Mesendoderm (in vitro differentiated cells): Measurements from ENCODE around the gene STEAP3.

ENCODE experiments used
- DNase-seq: peaks from one replicate; pipeline ENCODE4 v3.0.0; 2013
- H2AK5ac ChIP-seq: 2 replicates; pipeline ENCODE4 v1.6.1; 2013; ENCODE audit warnings: low read length, inconsistent platforms
- H2BK120ac ChIP-seq: 2 replicates; pipeline ENCODE4 v1.6.1; 2013; ENCODE audit warnings: low read depth, mild to moderate bottlenecking, low read length, moderate library complexity, mixed read lengths
- H2BK15ac ChIP-seq: replicated peaks from 2 replicates; pipeline ENCODE4 v1.6.1; 2013; ENCODE audit warnings: low read depth, mild to moderate bottlenecking, moderate library complexity
- H2BK5ac ChIP-seq: 2 replicates; pipeline ENCODE4 v1.6.1; 2013; ENCODE audit warnings: low read length, inconsistent platforms
- H3K18ac ChIP-seq: 2 replicates; pipeline ENCODE4 v1.6.1; 2013; ENCODE audit warnings: mild to moderate bottlenecking, low read length, mixed read lengths
- H3K23ac ChIP-seq: one replicate; pipeline ENCODE4 v1.6.1; 2013; ENCODE audit warnings: low read length
- H3K27ac ChIP-seq: 2 replicates; pipeline ENCODE4 v1.5.1; 2013; ENCODE audit warnings: low read depth, mild to moderate bottlenecking, inconsistent platforms, low read length, moderate library complexity
- H3K27me3 ChIP-seq: 2 replicates; pipeline ENCODE4 v1.6.1; 2013; ENCODE audit warnings: low read length, control low read depth, mild to moderate bottlenecking, inconsistent platforms; ENCODE audit not compliant: insufficient read depth, poor library complexity
- H3K36me3 ChIP-seq: 2 replicates; pipeline ENCODE4 v1.6.1; 2013; ENCODE audit warnings: low read length, inconsistent platforms; ENCODE audit not compliant: control insufficient read depth, insufficient read depth
- H3K4ac ChIP-seq: one replicate; pipeline ENCODE4 v1.6.1; 2013; ENCODE audit warnings: low read depth, mild to moderate bottlenecking, low read length, moderate library complexity
- H3K4me1 ChIP-seq: 2 replicates; pipeline ENCODE4 v1.6.1; 2013; ENCODE audit warnings: low read depth, low read length, inconsistent platforms; ENCODE audit not compliant: control insufficient read depth
- H3K4me2 ChIP-seq: 2 replicates; pipeline ENCODE4 v1.6.1; 2013; ENCODE audit warnings: low read length
- H3K4me3 ChIP-seq: 2 replicates; pipeline ENCODE4 v1.5.1; 2013; ENCODE audit warnings: mild to moderate bottlenecking, low read length
- H3K56ac ChIP-seq: one replicate; pipeline ENCODE4 v1.6.1; 2013; ENCODE audit warnings: low read length
- H3K79me1 ChIP-seq: 2 replicates; pipeline ENCODE4 v1.6.1; 2013; ENCODE audit warnings: low read length, inconsistent platforms
- H3K79me2 ChIP-seq: 2 replicates; pipeline ENCODE4 v1.6.1; 2013; ENCODE audit warnings: mild to moderate bottlenecking, low read length; ENCODE audit not compliant: control insufficient read depth, insufficient read depth
- H3K9ac ChIP-seq: 2 replicates; pipeline ENCODE4 v1.6.1; 2013; ENCODE audit warnings: low read length, inconsistent platforms
- H4K5ac ChIP-seq: one replicate; pipeline ENCODE4 v1.6.1; 2013; ENCODE audit warnings: low read length
- H4K8ac ChIP-seq: one replicate; pipeline ENCODE4 v1.6.1; 2013; ENCODE audit warnings: low read depth, mild to moderate bottlenecking, control low read depth, low read length, moderate library complexity
- WGBS: extraction: QIAGEN DNeasy Blood & Tissue Kit; methylation state at CpG from one replicate; pipeline ENCODE4 v1.1.7; 2013; ENCODE audit warnings: low lambda C conversion rate, missing lambda C conversion rate; ENCODE audit not compliant: insufficient coverage; ENCODE audit errors: extremely low coverage; 5-methylcytosine and 5-hydroxymethylcytosine counted together

The STEAP3 gene

GRCh38 chr2:119308793-119309330 lies 85.2 kb downstream of the STEAP3 start:
- DNase-seq, result no peak
- Histone ChIP-seq H3K4ac (no peak overlapping the region), H4K5ac (no peak overlapping the region), H4K8ac (no peak overlapping the region), H3K27me3 (peaks cover 2% of the 10 kb centered on the region), H3K56ac (no peak overlapping the region), H3K9ac (no peak overlapping the region), H2AK5ac (no peak overlapping the region), H3K23ac (no peak overlapping the region), H3K27ac (no peak overlapping the region), H3K4me2 (no peak overlapping the region), H3K4me3 (no peak overlapping the region), H2BK5ac (no peak overlapping the region), H3K18ac (no peak overlapping the region), H3K4me1 (no peaks in the 10 kb centered on the region), H2BK120ac (no peak overlapping the region), H3K79me2 (no peaks in the 10 kb centered on the region), H2BK15ac (no peak overlapping the region), H3K79me1 (no peaks in the 10 kb centered on the region), H3K36me3 (no peaks in the 10 kb centered on the region)
- no CpG with 5 or more reads among the region's 4 CpGs for WGBS

- H2BK120ac ChIP-seq, result no peak overlapping the region
- H4K8ac ChIP-seq, result no peak overlapping the region
- no peak overlapping the region for H3K18ac ChIP-seq
- peaks cover 2% of the 10 kb centered on the region for H3K27me3 ChIP-seq
- H2AK5ac ChIP-seq, result no peak overlapping the region
- no peaks in the 10 kb centered on the region for H3K79me1 ChIP-seq
- no CpG with 5 or more reads among the region's 5 CpGs for WGBS
- no peaks in the 10 kb centered on the region for H3K36me3 ChIP-seq
- no peak overlapping the region for H2BK5ac ChIP-seq
- no peaks in the 10 kb centered on the region for H3K79me2 ChIP-seq
- no peak overlapping the region for H3K4me2 ChIP-seq
- H3K27ac ChIP-seq, result no peak overlapping the region
- no peak overlapping the region for H3K4me3 ChIP-seq
- H3K4me1 ChIP-seq, result no peaks in the 10 kb centered on the region
- no peak overlapping the region for H3K9ac ChIP-seq
- peak; percentile 64 for DNase-seq
- no peak overlapping the region for H2BK15ac ChIP-seq
- H3K4ac ChIP-seq, result no peak overlapping the region
- no peak overlapping the region for H3K56ac ChIP-seq
- H4K5ac ChIP-seq, result no peak overlapping the region
- no peak overlapping the region for H3K23ac ChIP-seq
Observed at GRCh38 chr2:119311371-119311770, 87.7 kb downstream of the STEAP3 start.

GRCh38 chr2:119311831-119312230 lies 88.2 kb downstream of the STEAP3 start:
- Histone ChIP-seq H3K4me2 (no peak overlapping the region), H2AK5ac (no peak overlapping the region), H3K4ac (no peak overlapping the region), H3K36me3 (no peaks in the 10 kb centered on the region), H3K27me3 (peaks cover 2% of the 10 kb centered on the region), H2BK15ac (no peak overlapping the region), H3K79me2 (no peaks in the 10 kb centered on the region), H3K4me3 (no peak overlapping the region), H3K23ac (no peak overlapping the region), H3K4me1 (no peaks in the 10 kb centered on the region), H2BK120ac (no peak overlapping the region), H3K56ac (no peak overlapping the region), H3K18ac (no peak overlapping the region), H4K8ac (no peak overlapping the region), H4K5ac (no peak overlapping the region), H3K79me1 (no peaks in the 10 kb centered on the region), H2BK5ac (no peak overlapping the region), H3K9ac (no peak overlapping the region), H3K27ac (no peak overlapping the region)
- no peak for DNase-seq
- WGBS, result no CpG with 5 or more reads among the region's 9 CpGs
